HepG2 (cell line): Measurements from ENCODE around the gene WDR20. TPM values are rescaled to one million over a fixed set of nuclear protein-coding genes. Genes with fewer than 3 reads are reported as not detected.

Source experiments
- ATAC-seq: fragments of 200-7000 bp; cut with Tn5 transposase; 3 replicates; pipeline ENCODE4 v1.9.1; 2020; ENCODE audit warnings: mild to moderate bottlenecking, moderate library complexity
- BruUV-seq: library from RNA; stranded (reverse); fragments of 400-500 nt; replicated peaks from 2 replicates; lab custom pipeline; 2021; lab: Mats Ljungman, UMichigan
- CTCF ChIA-PET: fragments of 300-600 bp; formaldehyde crosslinking; extraction: SDS; loops from one replicate; lab custom pipeline; 2021; ENCODE audit warnings: low total read pairs, inconsistent platforms, low intra/inter-chr PET ratio; lab: Yijun Ruan, JAX
- POLR2A ChIA-PET: fragments of 350-600 bp; sonication (Branson Sonifier 250); formaldehyde crosslinking; loops from one replicate; lab custom pipeline; 2020; ENCODE audit warnings: antibody characterized with exemption, inconsistent platforms; lab: Yijun Ruan, JAX
- DNase-seq: peaks from one replicate; pipeline ENCODE4 v3.0.0-alpha.2; 2015; ENCODE audit warnings: low spot score
- FAIRE-seq: peaks from 3 replicates; lab custom pipeline; 2011; peaks lifted over from hg19 to GRCh38; lab: Jason Lieb, UNC
- H2AFZ ChIP-seq: one replicate; pipeline ENCODE4 v1.6.1; 2011; ENCODE audit warnings: low read length, inconsistent platforms
- H3K27ac ChIP-seq: fragments of 300-600 bp; 3 replicates; pipeline ENCODE4 v1.8.0; 2011; ENCODE audit warnings: mixed run types, mild to moderate bottlenecking, mixed read lengths, low read length, inconsistent platforms; ENCODE audit not compliant: insufficient read depth; ENCODE audit errors: extremely low read length
- H3K27me3 ChIP-seq, 2 experiments: fragments of 200-600 bp in 1 of 2; 2 replicates in 1 of 2; 3 replicates in 1 of 2; pipeline versions ENCODE4 v1.6.0 to v1.8.0; 2011; ENCODE audit warnings: low read length in 2 of 2, mild to moderate bottlenecking in 2 of 2, moderate library complexity in 2 of 2, inconsistent platforms in 1 of 2; ENCODE audit not compliant: insufficient read depth in 2 of 2, control insufficient read depth in 1 of 2
- H3K36me3 ChIP-seq, 2 experiments: fragments of 200-600 bp in 1 of 2; replicated peaks in 1 of 2; 2 replicates in 1 of 2; 3 replicates in 1 of 2; pipeline versions ENCODE4 v1.5.1 to v1.8.0; 2011; ENCODE audit warnings: low read length in 2 of 2, inconsistent platforms in 1 of 2; ENCODE audit not compliant: insufficient read depth in 2 of 2, control insufficient read depth in 1 of 2
- H3K4me1 ChIP-seq: 2 replicates; pipeline ENCODE4 v1.5.1; 2012; ENCODE audit warnings: low read length, inconsistent platforms; ENCODE audit not compliant: insufficient read depth
- H3K4me2 ChIP-seq: 2 replicates; pipeline ENCODE4 v1.6.0; 2011; ENCODE audit warnings: low read depth, low read length, inconsistent platforms
- H3K4me3 ChIP-seq, 3 experiments: fragments of 200-600 bp in 1 of 3; sonication (generic), shearing (Covaris generic) in 1 of 3; replicated peaks in 1 of 3; 2 replicates each; pipeline ENCODE4 v1.5.1; 2011 to 2016; ENCODE audit warnings: low read length in 3 of 3, inconsistent platforms in 2 of 3, low read depth in 2 of 3, mild to moderate bottlenecking in 2 of 3, control low read depth in 1 of 3, mixed read lengths in 1 of 3; ENCODE audit not compliant: insufficient read depth in 1 of 3
- H3K79me2 ChIP-seq: one replicate; pipeline ENCODE4 v1.6.1; 2011; ENCODE audit warnings: low read length, inconsistent platforms; ENCODE audit not compliant: insufficient read depth
- H3K9ac ChIP-seq: 2 replicates; pipeline ENCODE4 v1.6.0; 2011; ENCODE audit warnings: mild to moderate bottlenecking, low read depth, low read length, inconsistent platforms; ENCODE audit not compliant: insufficient read depth
- H3K9me3 ChIP-seq: 2 replicates; pipeline ENCODE4 v1.5.1; 2012; ENCODE audit warnings: mild to moderate bottlenecking, low read length
- H4K20me1 ChIP-seq: 2 replicates; pipeline ENCODE4 v1.6.0; 2011; ENCODE audit warnings: inconsistent platforms, mild to moderate bottlenecking, low read length, moderate library complexity; ENCODE audit not compliant: insufficient read depth
- CC2D1A ChIP-seq: sonication (generic); formaldehyde crosslinking; IDR thresholded peaks from 2 replicates; pipeline ENCODE4 v1.8.1; 2023; ENCODE audit warnings: mild to moderate bottlenecking, missing genetic modification reagents
- EZH2 ChIP-seq: conservative IDR thresholded peaks from 2 replicates; pipeline ENCODE4 v1.6.1; 2012; ENCODE audit warnings: mild to moderate bottlenecking, low read depth, low read length, moderate library complexity
- FOXO1 ChIP-seq: sonication (generic); formaldehyde crosslinking; IDR thresholded peaks from 2 replicates; pipeline ENCODE4 v1.4.0; 2020; ENCODE audit warnings: missing genetic modification reagents
- SMARCE1 ChIP-seq: fragments of 450-650 bp; IDR thresholded peaks from 2 replicates; pipeline ENCODE4 v1.6.1; 2017; ENCODE audit warnings: borderline replicate concordance
- TOE1 ChIP-seq: sonication (generic); formaldehyde crosslinking; IDR thresholded peaks from 2 replicates; pipeline ENCODE4 v1.4.0; 2020; ENCODE audit warnings: mild to moderate bottlenecking, missing genetic modification reagents
- YEATS4 ChIP-seq: sonication (generic); formaldehyde crosslinking; IDR thresholded peaks from 2 replicates; pipeline ENCODE4 v1.4.0; 2020; ENCODE audit warnings: missing genetic modification reagents, borderline replicate concordance
- ZNF12 ChIP-seq: sonication (generic); formaldehyde crosslinking; IDR thresholded peaks from 2 replicates; pipeline ENCODE4 v1.5.0; 2020; ENCODE audit warnings: missing genetic modification reagents
- ZNF550 ChIP-seq: sonication (generic); formaldehyde crosslinking; IDR thresholded peaks from 2 replicates; pipeline ENCODE4 v1.4.0; 2020; ENCODE audit warnings: mild to moderate bottlenecking, missing genetic modification reagents, borderline replicate concordance
- ZNF552 ChIP-seq: sonication (generic); formaldehyde crosslinking; IDR thresholded peaks from 2 replicates; pipeline ENCODE4 v1.9.0; 2022; ENCODE audit warnings: missing genetic modification reagents, mild to moderate bottlenecking, borderline replicate concordance
- ZNF652 ChIP-seq: IDR thresholded peaks from 2 replicates; pipeline ENCODE4 v1.6.1; 2016; ENCODE audit warnings: low read depth, borderline replicate concordance
- ZNF678 ChIP-seq: sonication (generic); formaldehyde crosslinking; IDR thresholded peaks from 2 replicates; pipeline ENCODE4 v1.4.0; 2020; ENCODE audit warnings: mild to moderate bottlenecking, missing genetic modification reagents
- WGBS: methylation state at CpG from one replicate; pipeline ENCODE4 v1.1.6; 2017; ENCODE audit warnings: low lambda C conversion rate; 5-methylcytosine and 5-hydroxymethylcytosine counted together
- in situ Hi-C: cut with HindIII; loops from 2 replicates; pipeline ENCODE4 v1.10.0; 2017; ENCODE audit warnings: low pct_unique_long_range_greater_than_20kb; ENCODE audit not compliant: extremely low pct_ligation_motif_present
- intact Hi-C: fragments of 100-400 bp; cut with micrococcal nuclease; formaldehyde crosslinking; loops from one replicate; pipeline ENCODE4 v1.10.0; 2022; ENCODE audit not compliant: unreplicated experiment
- polyA plus RNA-seq, 8 experiments: library from polyadenylated mRNA; depleted of rRNA in 3 of 8; stranded (reverse) in 7 of 8; unstranded in 1 of 8; fragments of >200 nt; fragmentation: Illumina TruSeq in 4 of 8; extraction: Trizol in 4 of 8; gene quantifications; 2 replicates each; pipeline versions ENCODE4 v1.2.1 to v1.2.3, GENCODE V29; 2011 to 2016; ENCODE audit warnings: low read depth in 4 of 8, missing spikeins in 1 of 8, mixed read lengths in 1 of 8; ENCODE audit not compliant: insufficient read depth in 1 of 8
- total RNA-seq, 5 experiments: library from RNA; depleted of rRNA; stranded (reverse); fragments of >200 nt; fragmentation: Illumina TruSeq; extraction: Trizol; gene quantifications; 2 replicates each; pipeline ENCODE4 v1.2.3, GENCODE V29; 2016; ENCODE audit warnings: low read depth in 1 of 5
- TF ChIP-seq, protein P1 (sequence below): IDR thresholded peaks from 2 replicates; pipeline ENCODE4 v1.6.1; 2018; ENCODE audit warnings: missing genetic modification reagents, mild to moderate bottlenecking, missing compliant biosample characterization
- TF ChIP-seq, protein P2 (sequence below): sonication (generic); formaldehyde crosslinking; IDR thresholded peaks from 2 replicates; pipeline ENCODE4 v1.4.0; 2020; ENCODE audit warnings: missing genetic modification reagents, mild to moderate bottlenecking, borderline replicate concordance
- TF ChIP-seq, protein P3 (sequence below): sonication (generic); formaldehyde crosslinking; IDR thresholded peaks from 2 replicates; pipeline ENCODE4 v1.4.0; 2020; ENCODE audit warnings: mild to moderate bottlenecking, missing genetic modification reagents

WDR20 gene
- total and polyA plus RNA-seq, 2 of the 13 experiments (the other 11 are each of a cell fraction or from before 2014, with no cell fraction given) = 10.4 to 23.2 TPM

DNA sequence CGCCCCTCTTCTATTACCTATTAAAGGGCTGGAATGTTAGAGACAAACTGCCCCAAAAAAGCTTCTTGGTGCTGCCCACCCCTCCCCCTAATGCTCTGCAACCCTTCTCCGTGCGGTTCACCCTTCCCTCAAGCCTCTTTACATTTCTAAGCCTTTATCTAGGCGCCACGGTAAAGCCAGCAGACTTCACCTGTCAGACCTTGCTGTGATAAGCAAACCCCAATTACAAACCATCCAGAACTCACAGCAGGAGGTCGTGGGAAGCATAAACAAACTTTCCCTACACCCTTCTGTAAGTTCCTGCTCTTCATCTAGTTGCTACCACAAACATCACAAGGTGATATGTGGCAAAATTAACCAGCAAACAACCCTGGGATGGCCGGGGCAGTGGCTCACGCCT lies 108.4 kb downstream of the WDR20 start:
- H3K27ac ChIP-seq = no peak overlapping the region
- DNase-seq (no peak), FAIRE-seq (no peak)
- BruUV-seq = no TSS peak
- H4K20me1 ChIP-seq = no peaks in the 10 kb centered on the region
- no peak overlapping the region for H3K9ac ChIP-seq
- intact Hi-C loops = no loop called here
- 85% methylated on average over 8 of the region's 8 CpGs for WGBS
- H3K4me3 ChIP-seq = no peak overlapping the region
- CTCF ChIA-PET = no interaction called here
- TF ChIP-seq FOXO1 (no peak), YEATS4 (CRISPR knock-in tag) (no peak), ZNF550 (CRISPR knock-in tag) (no peak)
- TF ChIP-seq, all 625 proteins: peak for 0
- POLR2A ChIA-PET = no interaction called here
- Histone ChIP-seq H3K79me2 (no peaks in the 10 kb centered on the region), H3K27me3 (no peaks in the 10 kb centered on the region), H3K4me1 (peaks cover 8% of the 10 kb centered on the region), H3K4me2 (no peak overlapping the region), H3K9me3 (no peaks in the 10 kb centered on the region), H3K36me3 (no peaks in the 10 kb centered on the region), H2AFZ (no peak overlapping the region)
- ATAC-seq = no peak
- in situ Hi-C loops = no loop called here

DNA sequence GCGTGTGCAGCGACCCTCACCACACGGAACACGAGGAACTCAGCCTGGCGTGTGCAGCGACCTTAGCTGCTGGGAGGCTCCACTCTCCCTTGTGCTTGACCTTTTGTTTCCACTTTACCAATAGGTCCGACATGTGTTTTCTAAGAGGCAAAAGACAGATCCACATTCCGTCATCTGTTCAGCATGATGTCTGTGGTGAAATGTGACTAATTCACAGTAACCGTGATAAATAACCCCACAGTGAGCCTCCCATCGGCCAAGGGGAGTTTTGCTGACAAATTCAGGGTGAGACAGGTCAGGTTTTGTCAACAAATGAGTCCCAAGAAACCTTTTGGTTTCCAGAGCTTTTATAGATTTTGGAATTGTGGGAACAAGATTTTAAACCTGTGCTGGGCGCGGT lies 109.3 kb downstream of the WDR20 start:
- H2AFZ ChIP-seq = no peak overlapping the region
- WGBS = 93% methylated on average over 12 of the region's 12 CpGs
- H3K4me3 ChIP-seq = no peak overlapping the region
- ATAC-seq (no peak), FAIRE-seq (no peak), DNase-seq (no peak)
- no peaks in the 10 kb centered on the region for H3K79me2 ChIP-seq
- H3K4me1 ChIP-seq = peaks cover 8% of the 10 kb centered on the region
- POLR2A ChIA-PET = no interaction called here
- CTCF ChIA-PET = no interaction called here
- no peak overlapping the region for H3K4me2 ChIP-seq
- intact Hi-C loops = no loop called here
- BruUV-seq = no TSS peak
- H3K27ac ChIP-seq = no peak overlapping the region
- no peaks in the 10 kb centered on the region for H3K36me3 ChIP-seq
- no peaks in the 10 kb centered on the region for H3K27me3 ChIP-seq
- no peaks in the 10 kb centered on the region for H4K20me1 ChIP-seq
- in situ Hi-C loops = no loop called here
- H3K9me3 ChIP-seq = no peaks in the 10 kb centered on the region
- no peak overlapping the region for H3K9ac ChIP-seq
- no peak for TF ChIP-seq ZNF552 (CRISPR knock-in tag)
- TF ChIP-seq, protein P1, sequence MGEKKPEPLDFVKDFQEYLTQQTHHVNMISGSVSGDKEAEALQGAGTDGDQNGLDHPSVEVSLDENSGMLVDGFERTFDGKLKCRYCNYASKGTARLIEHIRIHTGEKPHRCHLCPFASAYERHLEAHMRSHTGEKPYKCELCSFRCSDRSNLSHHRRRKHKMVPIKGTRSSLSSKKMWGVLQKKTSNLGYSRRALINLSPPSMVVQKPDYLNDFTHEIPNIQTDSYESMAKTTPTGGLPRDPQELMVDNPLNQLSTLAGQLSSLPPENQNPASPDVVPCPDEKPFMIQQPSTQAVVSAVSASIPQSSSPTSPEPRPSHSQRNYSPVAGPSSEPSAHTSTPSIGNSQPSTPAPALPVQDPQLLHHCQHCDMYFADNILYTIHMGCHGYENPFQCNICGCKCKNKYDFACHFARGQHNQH = no peak
- TF ChIP-seq ZNF652 (CRISPR knock-in tag) = no peak
- TF ChIP-seq SMARCE1 = no peak
- TF ChIP-seq TOE1 (CRISPR knock-in tag) = no peak
- TF ChIP-seq, protein P2, sequence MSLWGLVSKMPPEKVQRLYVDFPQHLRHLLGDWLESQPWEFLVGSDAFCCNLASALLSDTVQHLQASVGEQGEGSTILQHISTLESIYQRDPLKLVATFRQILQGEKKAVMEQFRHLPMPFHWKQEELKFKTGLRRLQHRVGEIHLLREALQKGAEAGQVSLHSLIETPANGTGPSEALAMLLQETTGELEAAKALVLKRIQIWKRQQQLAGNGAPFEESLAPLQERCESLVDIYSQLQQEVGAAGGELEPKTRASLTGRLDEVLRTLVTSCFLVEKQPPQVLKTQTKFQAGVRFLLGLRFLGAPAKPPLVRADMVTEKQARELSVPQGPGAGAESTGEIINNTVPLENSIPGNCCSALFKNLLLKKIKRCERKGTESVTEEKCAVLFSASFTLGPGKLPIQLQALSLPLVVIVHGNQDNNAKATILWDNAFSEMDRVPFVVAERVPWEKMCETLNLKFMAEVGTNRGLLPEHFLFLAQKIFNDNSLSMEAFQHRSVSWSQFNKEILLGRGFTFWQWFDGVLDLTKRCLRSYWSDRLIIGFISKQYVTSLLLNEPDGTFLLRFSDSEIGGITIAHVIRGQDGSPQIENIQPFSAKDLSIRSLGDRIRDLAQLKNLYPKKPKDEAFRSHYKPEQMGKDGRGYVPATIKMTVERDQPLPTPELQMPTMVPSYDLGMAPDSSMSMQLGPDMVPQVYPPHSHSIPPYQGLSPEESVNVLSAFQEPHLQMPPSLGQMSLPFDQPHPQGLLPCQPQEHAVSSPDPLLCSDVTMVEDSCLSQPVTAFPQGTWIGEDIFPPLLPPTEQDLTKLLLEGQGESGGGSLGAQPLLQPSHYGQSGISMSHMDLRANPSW (CRISPR knock-in tag) = no peak
- TF ChIP-seq, protein P3, sequence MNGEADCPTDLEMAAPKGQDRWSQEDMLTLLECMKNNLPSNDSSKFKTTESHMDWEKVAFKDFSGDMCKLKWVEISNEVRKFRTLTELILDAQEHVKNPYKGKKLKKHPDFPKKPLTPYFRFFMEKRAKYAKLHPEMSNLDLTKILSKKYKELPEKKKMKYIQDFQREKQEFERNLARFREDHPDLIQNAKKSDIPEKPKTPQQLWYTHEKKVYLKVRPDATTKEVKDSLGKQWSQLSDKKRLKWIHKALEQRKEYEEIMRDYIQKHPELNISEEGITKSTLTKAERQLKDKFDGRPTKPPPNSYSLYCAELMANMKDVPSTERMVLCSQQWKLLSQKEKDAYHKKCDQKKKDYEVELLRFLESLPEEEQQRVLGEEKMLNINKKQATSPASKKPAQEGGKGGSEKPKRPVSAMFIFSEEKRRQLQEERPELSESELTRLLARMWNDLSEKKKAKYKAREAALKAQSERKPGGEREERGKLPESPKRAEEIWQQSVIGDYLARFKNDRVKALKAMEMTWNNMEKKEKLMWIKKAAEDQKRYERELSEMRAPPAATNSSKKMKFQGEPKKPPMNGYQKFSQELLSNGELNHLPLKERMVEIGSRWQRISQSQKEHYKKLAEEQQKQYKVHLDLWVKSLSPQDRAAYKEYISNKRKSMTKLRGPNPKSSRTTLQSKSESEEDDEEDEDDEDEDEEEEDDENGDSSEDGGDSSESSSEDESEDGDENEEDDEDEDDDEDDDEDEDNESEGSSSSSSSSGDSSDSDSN (CRISPR knock-in tag) = no peak
- TF ChIP-seq ZNF678 = no peak
- TF ChIP-seq ZNF12 (CRISPR knock-in tag) = no peak
- TF ChIP-seq CC2D1A (CRISPR knock-in tag) = no peak
- no peak for TF ChIP-seq EZH2
